Testis (tissue), 3 donors: ENCODE results near the gene GSTO2. TPM values are rescaled to one million over a fixed set of nuclear protein-coding genes. Genes with fewer than 3 reads are reported as not detected.

Experiments used
- DNase-seq: peaks from one replicate; pipeline ENCODE4 v3.0.0-alpha.2; 2019
- H3K27ac ChIP-seq, 2 donors: fragments of 200-600 bp; sonication (generic); one replicate each; pipeline ENCODE4 v1.5.1; 2019
- H3K27me3 ChIP-seq: fragments of 200-600 bp; sonication (generic); one replicate; pipeline ENCODE4 v1.5.1; 2019
- H3K36me3 ChIP-seq: fragments of 200-600 bp; sonication (generic); one replicate; pipeline ENCODE4 v1.5.1; 2017; ENCODE audit warnings: low read depth; ENCODE audit errors: missing control alignments
- H3K4me1 ChIP-seq: fragments of 200-600 bp; sonication (generic); one replicate; pipeline ENCODE4 v1.5.1; 2019
- H3K4me3 ChIP-seq, 2 donors: fragments of 200-600 bp; sonication (generic); one replicate each; pipeline ENCODE4 v1.5.1; 2017 to 2019
- H3K9me3 ChIP-seq: fragments of 200-600 bp; sonication (generic); one replicate; pipeline ENCODE4 v1.5.1; 2017
- POLR2A ChIP-seq: fragments of 450-650 bp; IDR thresholded peaks from one replicate; pipeline ENCODE4 v1.6.1; 2017; ENCODE audit warnings: antibody characterized with exemption, mild to moderate bottlenecking, moderate library complexity
- WGBS, 2 donors: methylation state at CpG; one replicate each; pipeline ENCODE4 v1.1.5; 2018; 5-methylcytosine and 5-hydroxymethylcytosine counted together
- intact Hi-C: fragments of 100-400 bp; cut with DNase I; formaldehyde crosslinking; loops from one replicate; pipeline ENCODE4 v1.15.1; 2023; ENCODE audit warnings: low total_unique reads
- polyA plus RNA-seq: library from polyadenylated mRNA; stranded (reverse); fragments of 350-450 nt; fragmentation: Illumina TruSeq; extraction: RNeasy Lipid Tissue Mini Kit (QIAGEN cat#74804); gene quantifications from one replicate; pipeline ENCODE4 v1.2.3, GENCODE V29; 2014; ENCODE audit warnings: low read depth, low replicate concordance; ENCODE audit not compliant: insufficient read depth
- total RNA-seq, 2 donors: library from RNA; depleted of rRNA; stranded (reverse); fragments of >200 nt; gene quantifications; one replicate each; pipeline ENCODE4 v1.2.3, GENCODE V29; 2016
- TF ChIP-seq, protein P1 (sequence below), 3 experiments: fragments of 450-650 bp in 2 of 3; fragments of 200-600 bp in 1 of 3; sonication (generic) in 1 of 3; IDR thresholded peaks; one replicate each; pipeline ENCODE4 v1.5.1; 2016 to 2019; ENCODE audit warnings: antibody characterized with exemption in 3 of 3, mild to moderate bottlenecking in 2 of 3, moderate library complexity in 1 of 3

The GSTO2 gene
- total and polyA plus RNA-seq, 3 donors from 2014 or later, result 28.9 to 53.7 (median 51.7) TPM

DNA sequence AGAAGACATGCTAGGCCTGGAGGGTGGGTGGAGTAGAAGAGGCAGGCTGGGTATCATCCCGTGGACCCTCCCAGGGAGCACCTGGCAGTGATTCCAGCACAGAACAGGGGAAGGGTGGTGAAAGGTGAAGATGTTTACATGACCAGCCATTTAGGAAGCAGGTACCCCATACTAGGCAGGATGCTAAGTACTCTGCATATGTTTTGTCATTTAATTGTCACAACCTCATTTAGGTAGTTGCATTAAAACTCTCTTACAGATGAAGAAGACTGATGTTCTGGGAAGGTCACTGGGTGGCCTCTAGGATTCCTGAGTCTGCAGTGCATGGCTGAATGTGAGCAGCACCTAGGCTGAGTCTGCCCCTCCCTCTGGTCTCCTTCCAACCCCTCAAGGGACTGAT is 54.1 kb downstream of the GSTO2 start:
- DNase-seq, result no peak
- TF ChIP-seq, protein P1, sequence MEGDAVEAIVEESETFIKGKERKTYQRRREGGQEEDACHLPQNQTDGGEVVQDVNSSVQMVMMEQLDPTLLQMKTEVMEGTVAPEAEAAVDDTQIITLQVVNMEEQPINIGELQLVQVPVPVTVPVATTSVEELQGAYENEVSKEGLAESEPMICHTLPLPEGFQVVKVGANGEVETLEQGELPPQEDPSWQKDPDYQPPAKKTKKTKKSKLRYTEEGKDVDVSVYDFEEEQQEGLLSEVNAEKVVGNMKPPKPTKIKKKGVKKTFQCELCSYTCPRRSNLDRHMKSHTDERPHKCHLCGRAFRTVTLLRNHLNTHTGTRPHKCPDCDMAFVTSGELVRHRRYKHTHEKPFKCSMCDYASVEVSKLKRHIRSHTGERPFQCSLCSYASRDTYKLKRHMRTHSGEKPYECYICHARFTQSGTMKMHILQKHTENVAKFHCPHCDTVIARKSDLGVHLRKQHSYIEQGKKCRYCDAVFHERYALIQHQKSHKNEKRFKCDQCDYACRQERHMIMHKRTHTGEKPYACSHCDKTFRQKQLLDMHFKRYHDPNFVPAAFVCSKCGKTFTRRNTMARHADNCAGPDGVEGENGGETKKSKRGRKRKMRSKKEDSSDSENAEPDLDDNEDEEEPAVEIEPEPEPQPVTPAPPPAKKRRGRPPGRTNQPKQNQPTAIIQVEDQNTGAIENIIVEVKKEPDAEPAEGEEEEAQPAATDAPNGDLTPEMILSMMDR (IDR thresholded peaks at IDR 0.05), result no peak
- no peak for TF ChIP-seq POLR2A
- no peak overlapping the region for H3K4me3 ChIP-seq
- H3K27ac ChIP-seq, result no peak overlapping the region
- H3K27me3 ChIP-seq, result no peaks in the 10 kb centered on the region
- intact Hi-C loops, result no loop called here
- no peaks in the 10 kb centered on the region for H3K9me3 ChIP-seq
- WGBS, 2 donors, result 89 to 95% methylated on average over 1 of the region's 1 CpG
- no peaks in the 10 kb centered on the region for H3K36me3 ChIP-seq
- peaks cover 69% of the 10 kb centered on the region for H3K4me1 ChIP-seq

DNA sequence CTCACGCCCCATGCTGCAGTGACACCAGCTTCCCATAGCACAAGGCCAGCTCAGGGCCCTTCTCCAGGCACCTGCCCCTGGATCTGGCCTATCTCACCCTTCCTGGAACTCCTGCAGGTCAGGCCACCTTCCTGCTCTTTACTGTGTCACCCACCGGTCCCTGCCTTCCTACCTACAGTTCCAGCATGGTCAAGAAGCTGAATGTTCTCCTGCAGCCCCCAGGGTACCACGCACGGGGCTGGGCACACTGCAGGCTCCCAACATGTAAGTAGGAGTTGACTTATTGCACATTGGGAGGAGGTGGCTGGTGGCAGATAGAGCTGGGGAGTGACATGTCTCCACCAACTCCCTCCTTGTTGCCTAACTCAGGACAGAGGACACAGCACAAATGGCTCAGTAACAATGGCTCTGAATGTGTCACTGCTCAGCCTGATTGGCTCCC is 54.8 kb downstream of the GSTO2 start:
- H3K27ac ChIP-seq, result no peak overlapping the region
- 94 to 98% methylated on average over 2 to 4 of the region's 4 CpGs for WGBS, 2 donors
- no peak overlapping the region for H3K4me3 ChIP-seq
- H3K36me3 ChIP-seq, result no peaks in the 10 kb centered on the region
- peaks cover 70% of the 10 kb centered on the region for H3K4me1 ChIP-seq
- no peaks in the 10 kb centered on the region for H3K9me3 ChIP-seq
- DNase-seq, result no peak
- intact Hi-C loops, result no loop called here
- no peaks in the 10 kb centered on the region for H3K27me3 ChIP-seq
- TF ChIP-seq, protein P1 (IDR thresholded peaks at IDR 0.05), result no peak
- no peak for TF ChIP-seq POLR2A

DNA sequence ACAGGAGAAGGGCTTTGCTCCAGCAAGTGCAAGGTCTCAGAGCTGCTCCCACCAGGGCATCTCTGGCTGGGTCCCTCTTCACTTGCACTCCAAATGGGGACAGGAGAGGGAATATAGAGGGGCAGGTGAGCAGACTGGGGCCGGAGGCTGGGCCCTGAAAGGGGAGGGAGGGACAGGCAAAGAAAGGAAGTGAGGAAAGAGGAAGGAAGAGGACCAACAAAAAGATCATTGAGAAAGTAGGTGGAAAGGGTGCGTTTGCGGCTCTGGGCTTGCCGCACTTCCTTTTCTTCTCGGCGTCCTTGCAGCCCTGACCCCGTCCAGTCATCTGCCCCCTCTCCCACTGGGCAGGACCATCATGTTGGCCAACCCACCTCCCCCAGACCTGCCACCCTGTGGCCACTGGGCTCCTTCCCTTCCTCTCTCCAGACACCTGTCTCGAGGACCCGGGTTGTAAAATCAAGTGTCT is 55.3 kb downstream of the GSTO2 start:
- no peak for DNase-seq
- intact Hi-C loops, result no loop called here
- Histone ChIP-seq H3K9me3 (no peaks in the 10 kb centered on the region), H3K27me3 (no peaks in the 10 kb centered on the region), H3K36me3 (no peaks in the 10 kb centered on the region), H3K27ac (no peak overlapping the region), H3K4me1 (peaks cover 70% of the 10 kb centered on the region), H3K4me3 (no peak overlapping the region)
- TF ChIP-seq, protein P1 (IDR thresholded peaks at IDR 0.05), result no peak
- 84 to 88% methylated on average over 9 of the region's 9 CpGs for WGBS, 2 donors

DNA sequence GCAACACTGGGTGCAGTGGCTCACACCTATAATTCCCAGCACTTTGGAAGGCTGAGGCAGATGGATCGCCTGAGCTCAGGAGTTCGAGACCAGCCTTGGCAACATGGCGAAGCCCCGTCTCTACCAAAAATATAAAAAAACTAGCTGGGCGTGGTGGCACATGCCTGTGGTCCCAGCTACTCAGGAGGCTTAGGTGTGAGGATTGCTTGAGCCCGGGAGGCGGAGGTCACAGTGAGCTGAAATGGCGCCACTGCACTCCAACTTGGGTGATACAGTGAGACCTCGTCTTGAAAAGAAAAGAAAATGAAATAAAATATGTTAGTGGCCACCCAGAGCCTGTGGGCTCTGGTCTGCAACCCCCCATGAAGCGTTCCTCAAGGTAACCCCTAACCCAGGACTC is 55.9 kb downstream of the GSTO2 start:
- no peak for DNase-seq
- 92 to 94% methylated on average over 10 of the region's 10 CpGs for WGBS, 2 donors
- peak overlapping the region; percentile 69 to 88 for H3K27ac ChIP-seq
- intact Hi-C loops, result no loop called here
- no peaks in the 10 kb centered on the region for H3K36me3 ChIP-seq
- no peaks in the 10 kb centered on the region for H3K27me3 ChIP-seq
- H3K9me3 ChIP-seq, result no peaks in the 10 kb centered on the region
- H3K4me3 ChIP-seq, result no peak overlapping the region
- peaks cover 70% of the 10 kb centered on the region for H3K4me1 ChIP-seq
- no peak for TF ChIP-seq POLR2A
- TF ChIP-seq, protein P1 (IDR thresholded peaks at IDR 0.05), result no peak
